Right atrium auricular region (tissue), 2 donors: ENCODE data around the gene CBFA2T3. TPM values are rescaled to one million over a fixed set of nuclear protein-coding genes. Genes with fewer than 3 reads are reported as not detected.

Experiments
- DNase-seq: peaks from one replicate; pipeline ENCODE4 v3.0.0-alpha.2; 2019; ENCODE audit warnings: low spot score
- H3K27ac ChIP-seq, 2 donors: fragments of 200-600 bp; sonication (generic); 1 replicate in 1 of 2; 2 replicates in 1 of 2; pipeline ENCODE4 v1.5.1; 2016 to 2019
- H3K27me3 ChIP-seq, 2 donors: fragments of 200-600 bp; sonication (generic); one replicate each; pipeline versions ENCODE4 v1.5.1 to v1.6.0; 2017 to 2019
- H3K36me3 ChIP-seq: fragments of 200-600 bp; sonication (generic); one replicate; pipeline ENCODE4 v1.5.1; 2016
- H3K4me1 ChIP-seq, 2 donors: fragments of 200-600 bp; sonication (generic); one replicate each; pipeline versions ENCODE4 v1.5.1 to v1.6.0; 2017 to 2019
- H3K4me3 ChIP-seq, 2 donors: fragments of 200-600 bp; sonication (generic); 1 replicate in 1 of 2; 2 replicates in 1 of 2; pipeline ENCODE4 v1.5.1; 2017 to 2019; ENCODE audit warnings: mild to moderate bottlenecking in 1 of 2, moderate library complexity in 1 of 2
- H3K9me3 ChIP-seq, 2 donors: fragments of 200-600 bp; sonication (generic); one replicate each; pipeline ENCODE4 v1.5.1; 2019
- CTCF ChIP-seq, 2 donors: fragments of 200-600 bp; sonication (generic); IDR thresholded peaks; one replicate each; pipeline ENCODE4 v1.5.1; 2019; ENCODE audit warnings: antibody characterized with exemption in 2 of 2
- total RNA-seq, 2 donors: library from RNA; depleted of rRNA; stranded (reverse); fragments of >200 nt; gene quantifications; one replicate each; pipeline ENCODE4 v1.1.0, GENCODE V29; 2016

CBFA2T3 gene
- total RNA-seq, 2 donors from 2014 or later, result 1.1 to 2.6 TPM

- DNase-seq, result no peak
- H3K27ac ChIP-seq, result no peak overlapping the region
- no peaks in the 10 kb centered on the region for H3K4me1 ChIP-seq
- H3K9me3 ChIP-seq, result no peaks in the 10 kb centered on the region
- H3K4me3 ChIP-seq, result no peak overlapping the region
- H3K27me3 ChIP-seq, result no peaks in the 10 kb centered on the region
- TF ChIP-seq CTCF (IDR thresholded peaks at IDR 0.05), result no peak
- H3K36me3 ChIP-seq, result peaks cover 30% of the 10 kb centered on the region
These were observed 135.3 kb downstream of the CBFA2T3 start for GRCh38 chr16:88841521-88842307.

GRCh38 chr16:88840600-88841215 is 136.3 kb downstream of the CBFA2T3 start:
- Histone ChIP-seq H3K27ac (no peak overlapping the region), H3K4me1 (no peaks in the 10 kb centered on the region), H3K27me3 (no peaks in the 10 kb centered on the region), H3K4me3 (no peak overlapping the region), H3K36me3 (peaks cover 30% of the 10 kb centered on the region), H3K9me3 (no peaks in the 10 kb centered on the region)
- TF ChIP-seq CTCF (IDR thresholded peaks at IDR 0.05), result no peak
- no peak for DNase-seq

GRCh38 chr16:88839745-88840599 is 137.0 kb downstream of the CBFA2T3 start:
- Histone ChIP-seq H3K4me1 (no peaks in the 10 kb centered on the region), H3K36me3 (peaks cover 32% of the 10 kb centered on the region), H3K27ac (no peak overlapping the region), H3K9me3 (no peaks in the 10 kb centered on the region), H3K4me3 (no peak overlapping the region), H3K27me3 (no peaks in the 10 kb centered on the region)
- no peak for TF ChIP-seq CTCF (IDR thresholded peaks at IDR 0.05)
- DNase-seq, result no peak

DNA sequence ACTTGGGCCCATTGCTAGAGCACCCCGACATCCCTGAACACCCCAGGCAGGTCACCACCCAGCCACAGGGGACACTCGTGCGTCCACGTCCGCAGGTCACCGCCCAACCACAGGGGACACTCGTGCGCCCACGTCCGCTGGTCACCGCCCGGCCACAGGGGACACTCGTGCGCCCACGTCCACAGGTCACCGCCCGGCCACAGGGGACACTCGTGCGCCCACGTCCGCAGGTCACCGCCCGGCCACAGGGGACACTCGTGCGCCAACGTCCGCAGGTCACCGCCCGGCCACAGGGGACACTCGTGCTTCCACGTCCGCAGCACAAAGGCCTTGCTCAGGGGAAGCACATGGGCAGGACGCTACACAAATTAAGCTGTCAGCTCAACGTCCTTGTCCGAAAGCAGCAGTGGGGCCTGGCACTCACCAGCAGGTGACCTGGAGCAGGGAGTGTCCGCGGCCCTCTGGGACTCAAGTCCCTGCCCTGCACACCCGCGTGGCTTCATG is 137.9 kb downstream of the CBFA2T3 start:
- no peak for TF ChIP-seq CTCF (IDR thresholded peaks at IDR 0.05)

DNA sequence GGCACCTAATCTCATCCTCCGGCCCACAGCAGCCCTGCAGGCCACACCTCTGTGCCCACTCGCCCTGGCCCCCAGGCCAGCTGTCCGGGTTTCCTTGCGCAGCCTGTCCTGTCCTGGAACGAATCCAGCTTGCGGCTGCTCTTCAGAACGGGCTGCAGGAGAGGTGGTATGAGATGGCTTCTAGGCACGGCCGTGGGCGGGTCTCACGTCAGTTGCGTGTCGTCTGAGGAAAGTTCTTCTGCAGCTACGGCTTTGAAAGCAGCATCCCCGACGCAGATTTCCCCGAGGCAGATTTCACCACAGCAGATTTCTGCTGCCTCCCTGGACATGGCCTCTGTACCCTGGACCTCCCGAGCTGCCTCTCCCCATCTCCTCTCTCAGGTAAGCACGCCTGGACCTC is 138.4 kb downstream of the CBFA2T3 start:
- TF ChIP-seq CTCF (IDR thresholded peaks at IDR 0.05), result no peak
- H3K27ac ChIP-seq, result no peak overlapping the region
- no peak overlapping the region for H3K4me3 ChIP-seq
- no peaks in the 10 kb centered on the region for H3K4me1 ChIP-seq
- H3K9me3 ChIP-seq, result no peaks in the 10 kb centered on the region
- peaks cover 34% of the 10 kb centered on the region for H3K36me3 ChIP-seq
- no peak for DNase-seq
- no peaks in the 10 kb centered on the region for H3K27me3 ChIP-seq

More for the DNA sequence above, 137.9 kb downstream of the CBFA2T3 start:
- Histone ChIP-seq H3K4me1 (no peaks in the 10 kb centered on the region), H3K27me3 (no peaks in the 10 kb centered on the region), H3K9me3 (no peaks in the 10 kb centered on the region), H3K4me3 (no peak overlapping the region), H3K36me3 (peaks cover 34% of the 10 kb centered on the region), H3K27ac (no peak overlapping the region)
- no peak for DNase-seq
